ENCODE measurements around the gene FRMPD1. TPM values are rescaled to one million over a fixed set of nuclear protein-coding genes. Genes with fewer than 3 reads are reported as not detected.

Gene FRMPD1
- total and polyA plus RNA-seq, 2 of the 4 experiments (the other 2 are of a cell fraction) = not detected

- no peak overlapping the region for H3K4me2 ChIP-seq (ENCODE audit: low read depth, low read length)
- H3K36me3 ChIP-seq (ENCODE audit: control insufficient read depth, insufficient read depth, low read length) = no peaks in the 10 kb centered on the region
- no peak overlapping the region for H2AK9ac ChIP-seq (replicated peaks; ENCODE audit: low read depth, low read length, poor library complexity)
- no peaks in the 10 kb centered on the region for H3K4me1 ChIP-seq (ENCODE audit: control insufficient read depth, insufficient read depth, low read length)
- no peak overlapping the region for H3K9ac ChIP-seq (ENCODE audit: low read depth, low read length)
- ATAC-seq (ENCODE audit: low read depth) = no peak
- H4K8ac ChIP-seq (ENCODE audit: low read depth in 2 of 2, low read length in 2 of 2) = no peak overlapping the region
- H3K27me3 ChIP-seq (ENCODE audit: control insufficient read depth, insufficient read depth, low read length) = peaks cover 33% of the 10 kb centered on the region
- no peaks in the 10 kb centered on the region for H3K79me1 ChIP-seq (ENCODE audit: low read depth in 1 of 2, low read length in 2 of 2)
- no peak overlapping the region for H3K18ac ChIP-seq (ENCODE audit: low read depth, low read length)
- H3K4ac ChIP-seq (ENCODE audit: low read depth, low read length) = no peak overlapping the region
- no TSS peak for BruUV-seq (replicated peaks)
- H4K20me1 ChIP-seq (ENCODE audit: insufficient read depth, low read length) = no peaks in the 10 kb centered on the region
- H2BK5ac ChIP-seq (ENCODE audit: low read depth, low read length, poor library complexity, severe bottlenecking) = no peak overlapping the region
- H2BK15ac ChIP-seq (ENCODE audit: low read depth, low read length) = no peak overlapping the region
- H4K5ac ChIP-seq (ENCODE audit: low read depth, low read length) = no peak overlapping the region
- H2AK5ac ChIP-seq (ENCODE audit: low read depth, low read length) = no peak overlapping the region
- no peak overlapping the region for H2BK20ac ChIP-seq (ENCODE audit: low read depth, low read length)
- H4K91ac ChIP-seq (ENCODE audit: insufficient read depth, low read depth, low read length) = no peak overlapping the region
- intact Hi-C loops (cut with micrococcal nuclease) (no loop called here), in situ Hi-C loops (cut with MboI; ENCODE audit: low sequenced_read_pairs) (no loop called here), dilution Hi-C loops (cut with HindIII; ENCODE audit: low sequenced_read_pairs, unreplicated experiment) (no loop called here)
- H3K9me3 ChIP-seq (ENCODE audit: control insufficient read depth, insufficient read depth, low read length) = no peaks in the 10 kb centered on the region
- H2BK120ac ChIP-seq (ENCODE audit: low read depth, low read length) = no peak overlapping the region
- no peak overlapping the region for H3K23ac ChIP-seq (ENCODE audit: low read depth, low read length)
- TF ChIP-seq SMC3 (IDR thresholded peaks at IDR 0.05; ENCODE audit: low read depth, low read length) = no peak
- no peak for TF ChIP-seq NFE2L2 (IDR thresholded peaks at IDR 0.05; ENCODE audit: low read depth, low read length)
- TF ChIP-seq, protein P1, sequence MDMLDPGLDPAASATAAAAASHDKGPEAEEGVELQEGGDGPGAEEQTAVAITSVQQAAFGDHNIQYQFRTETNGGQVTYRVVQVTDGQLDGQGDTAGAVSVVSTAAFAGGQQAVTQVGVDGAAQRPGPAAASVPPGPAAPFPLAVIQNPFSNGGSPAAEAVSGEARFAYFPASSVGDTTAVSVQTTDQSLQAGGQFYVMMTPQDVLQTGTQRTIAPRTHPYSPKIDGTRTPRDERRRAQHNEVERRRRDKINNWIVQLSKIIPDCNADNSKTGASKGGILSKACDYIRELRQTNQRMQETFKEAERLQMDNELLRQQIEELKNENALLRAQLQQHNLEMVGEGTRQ (IDR thresholded peaks at IDR 0.05; ENCODE audit: low read depth, low read length) = no peak
- TF ChIP-seq CHD1 (IDR thresholded peaks at IDR 0.05; ENCODE audit: low read depth, low read length) = no peak
- no peak for TF ChIP-seq MAFK (IDR thresholded peaks at IDR 0.05; ENCODE audit: low read depth, low read length)
- TF ChIP-seq CTCF (conservative IDR thresholded peaks at IDR 0.05; ENCODE audit: low read depth, low read length) = no peak
- TF ChIP-seq, protein P2, sequence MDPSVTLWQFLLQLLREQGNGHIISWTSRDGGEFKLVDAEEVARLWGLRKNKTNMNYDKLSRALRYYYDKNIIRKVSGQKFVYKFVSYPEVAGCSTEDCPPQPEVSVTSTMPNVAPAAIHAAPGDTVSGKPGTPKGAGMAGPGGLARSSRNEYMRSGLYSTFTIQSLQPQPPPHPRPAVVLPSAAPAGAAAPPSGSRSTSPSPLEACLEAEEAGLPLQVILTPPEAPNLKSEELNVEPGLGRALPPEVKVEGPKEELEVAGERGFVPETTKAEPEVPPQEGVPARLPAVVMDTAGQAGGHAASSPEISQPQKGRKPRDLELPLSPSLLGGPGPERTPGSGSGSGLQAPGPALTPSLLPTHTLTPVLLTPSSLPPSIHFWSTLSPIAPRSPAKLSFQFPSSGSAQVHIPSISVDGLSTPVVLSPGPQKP (IDR thresholded peaks at IDR 0.05; ENCODE audit: borderline replicate concordance, low read depth, low read length) = no peak
- TF ChIP-seq POLR2A (IDR thresholded peaks at IDR 0.05; ENCODE audit: low read depth, low read length) = no peak
- TF ChIP-seq RCOR1 (IDR thresholded peaks at IDR 0.05; ENCODE audit: insufficient replicate concordance, low read length) = no peak
- TF ChIP-seq RAD21 (IDR thresholded peaks at IDR 0.05; ENCODE audit: low read length) = no peak
- TF ChIP-seq CEBPB (IDR thresholded peaks at IDR 0.05; ENCODE audit: low read depth, low read length) = no peak
- no peak for TF ChIP-seq MXI1 (IDR thresholded peaks at IDR 0.05; ENCODE audit: borderline replicate concordance, low read depth, low read length)
- no peak for TF ChIP-seq FOS (IDR thresholded peaks at IDR 0.05; ENCODE audit: low read depth, low read length)
- no peak for TF ChIP-seq RFX5 (IDR thresholded peaks at IDR 0.05; ENCODE audit: low read depth, low read length)
- no peak for TF ChIP-seq BHLHE40 (IDR thresholded peaks at IDR 0.05; ENCODE audit: low read depth, low read length)
- no peak for TF ChIP-seq MAZ (IDR thresholded peaks at IDR 0.05; ENCODE audit: borderline replicate concordance, low read depth, low read length)
- CTCF ChIA-PET = no interaction called here
- H3K56ac ChIP-seq (ENCODE audit: extremely low read depth, insufficient read depth, low read length) = no peak overlapping the region
- DNase-seq = no peak
- no peak overlapping the region for H2AFZ ChIP-seq (replicated peaks; ENCODE audit: low read length, poor library complexity)
- POLR2A ChIA-PET (ENCODE audit: unreplicated experiment) = no interaction called here
- no peak overlapping the region for H3K14ac ChIP-seq (replicated peaks; ENCODE audit: low read depth, low read length)
- WGBS, 2 experiments (ENCODE audit: extremely low coverage in 2 of 2, insufficient read length in 1 of 2) = 100% methylated on average over 2 of the region's 3 CpGs; no CpG with 5 or more reads in 1 of the 2 experiments
- H3K27ac ChIP-seq (ENCODE audit: insufficient read depth, low read length) = no peak overlapping the region
- no peak overlapping the region for H3K4me3 ChIP-seq (ENCODE audit: insufficient read depth, low read depth, low read length)
- H3K9me1 ChIP-seq (ENCODE audit: insufficient read depth, low read length) = no peaks in the 10 kb centered on the region
These were observed 32.2 kb downstream of the FRMPD1 start for GRCh38 chr9:37682951-37683350.

Data from IMR-90 (cell line).